Measurements from ENCODE around the gene GNG13.

The GNG13 gene

GRCh38 chr16:844638-845350 lies 44.3 kb upstream of the GNG13 start:
- Mint-ChIP-seq H3K36me3 (ENCODE audit: low read depth) (peaks cover 19% of the 10 kb centered on the region), H3K27me3 (ENCODE audit: low read depth) (peaks cover 15% of the 10 kb centered on the region), H3K9me3 (peaks cover 28% of the 10 kb centered on the region), H3K27ac (no peak overlapping the region), H3K4me3 (no peak overlapping the region), H3K4me1 (peaks cover 4% of the 10 kb centered on the region)
- no peak for TF ChIP-seq CTCF (IDR thresholded peaks at IDR 0.05; ENCODE audit: unreplicated experiment in 3 of 3)

GRCh38 chr16:843771-844170 lies 43.2 kb upstream of the GNG13 start:
- no peak overlapping the region for H3K4me3 Mint-ChIP-seq
- peaks cover 16% of the 10 kb centered on the region for H3K27me3 Mint-ChIP-seq (ENCODE audit: low read depth)
- no peak for TF ChIP-seq CTCF (IDR thresholded peaks at IDR 0.05; ENCODE audit: unreplicated experiment in 3 of 3)
- H3K27ac Mint-ChIP-seq = no peak overlapping the region
- peaks cover 17% of the 10 kb centered on the region for H3K36me3 Mint-ChIP-seq (ENCODE audit: low read depth)
- peaks cover 4% of the 10 kb centered on the region for H3K4me1 Mint-ChIP-seq
- peaks cover 24% of the 10 kb centered on the region for H3K9me3 Mint-ChIP-seq

GRCh38 chr16:842711-843560 lies 42.4 kb upstream of the GNG13 start:
- Mint-ChIP-seq H3K9me3 (peaks cover 19% of the 10 kb centered on the region), H3K27ac (no peak overlapping the region), H3K4me1 (peaks cover 4% of the 10 kb centered on the region), H3K36me3 (ENCODE audit: low read depth) (peaks cover 16% of the 10 kb centered on the region), H3K27me3 (ENCODE audit: low read depth) (peaks cover 19% of the 10 kb centered on the region), H3K4me3 (no peak overlapping the region)
- TF ChIP-seq CTCF (IDR thresholded peaks at IDR 0.05; ENCODE audit: unreplicated experiment in 3 of 3) = no peak

GRCh38 chr16:842061-842476 lies 41.5 kb upstream of the GNG13 start:
- Mint-ChIP-seq H3K9me3 (peaks cover 18% of the 10 kb centered on the region), H3K27me3 (ENCODE audit: low read depth) (peaks cover 22% of the 10 kb centered on the region), H3K4me1 (peaks cover 4% of the 10 kb centered on the region), H3K4me3 (no peak overlapping the region), H3K36me3 (ENCODE audit: low read depth) (peaks cover 17% of the 10 kb centered on the region), H3K27ac (no peak overlapping the region)
- no peak for TF ChIP-seq CTCF (IDR thresholded peaks at IDR 0.05; ENCODE audit: unreplicated experiment in 3 of 3)

GRCh38 chr16:841455-842060 lies 41.0 kb upstream of the GNG13 start:
- H3K4me1 Mint-ChIP-seq = peaks cover 4% of the 10 kb centered on the region
- H3K27ac Mint-ChIP-seq = no peak overlapping the region
- H3K4me3 Mint-ChIP-seq = no peak overlapping the region
- peaks cover 23% of the 10 kb centered on the region for H3K9me3 Mint-ChIP-seq
- H3K36me3 Mint-ChIP-seq (ENCODE audit: low read depth) = peaks cover 17% of the 10 kb centered on the region
- TF ChIP-seq CTCF (IDR thresholded peaks at IDR 0.05; ENCODE audit: unreplicated experiment in 3 of 3) = no peak
- peaks cover 22% of the 10 kb centered on the region for H3K27me3 Mint-ChIP-seq (ENCODE audit: low read depth)
